ENCODE data around the gene CPEB3. TPM values are rescaled to one million over a fixed set of nuclear protein-coding genes. Genes with fewer than 3 reads are reported as not detected.

Gene CPEB3
- total RNA-seq, 2 experiments from 2014 or later, result 1.2 to 1.3 TPM

- peaks cover 3% of the 10 kb centered on the region for H3K36me3 ChIP-seq (ENCODE audit: insufficient read depth, low read length)
- H3K27ac Mint-ChIP-seq, result no peak overlapping the region
- H3K4me1 Mint-ChIP-seq (ENCODE audit: low read depth), result no peaks in the 10 kb centered on the region
- no peaks in the 10 kb centered on the region for H3K27me3 Mint-ChIP-seq
- CTCF ChIA-PET, result interaction anchor here (0.6 kb wide), 1 partner anchor 527 kb away, joined by 3 read pairs; no protein-coding TSS in a partner anchor
- no peak overlapping the region for H3K4me3 Mint-ChIP-seq
- no peaks in the 10 kb centered on the region for H3K36me3 Mint-ChIP-seq (ENCODE audit: low read depth)
- TF ChIP-seq CTCF (IDR thresholded peaks at IDR 0.05), result no peak
- intact Hi-C loops (cut with DNase I, micrococcal nuclease), result no loop called here
- no peaks in the 10 kb centered on the region for H3K4me1 ChIP-seq (ENCODE audit: insufficient read depth, low read length)
- ATAC-seq (ENCODE audit: poor library complexity) (no peak), DNase-seq (no peak)
- no peaks in the 10 kb centered on the region for H3K9me3 Mint-ChIP-seq
- H3K27ac ChIP-seq (ENCODE audit: low read depth in 1 of 2, low read length in 2 of 2), result no peak overlapping the region
- H3K9me3 ChIP-seq (ENCODE audit: control insufficient read depth in 1 of 2, insufficient read depth in 1 of 2, low read length in 2 of 2), result no peaks in the 10 kb centered on the region
- no peak overlapping the region for H3K4me3 ChIP-seq (ENCODE audit: low read length)
- H3K27me3 ChIP-seq (ENCODE audit: control insufficient read depth in 1 of 2, insufficient read depth in 2 of 2, low read length in 2 of 2), result no peaks in the 10 kb centered on the region
- POLR2A ChIA-PET, result no interaction called here
These were observed 180.7 kb downstream of the CPEB3 start for GRCh38 chr10:92110039-92110794.

DNA sequence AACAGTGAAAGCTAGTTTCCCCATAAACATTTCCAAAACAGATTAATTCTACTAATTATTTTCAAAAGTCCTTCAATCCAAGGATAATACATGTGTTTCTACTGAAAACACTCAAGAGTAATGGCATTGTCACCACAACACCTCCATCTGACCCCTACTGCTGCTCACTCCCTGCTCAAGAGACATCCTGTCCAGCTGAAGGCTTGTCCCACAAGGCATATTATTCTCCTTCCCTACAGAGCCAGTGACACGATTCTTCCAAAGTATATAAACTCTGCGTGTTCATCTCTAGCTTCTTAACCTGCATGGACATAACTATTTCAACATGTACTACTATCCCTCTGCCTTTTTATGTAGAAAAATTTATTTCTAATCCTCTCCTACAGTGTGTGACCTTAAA, 182.1 kb downstream of the CPEB3 start:
- intact Hi-C loops (cut with DNase I, micrococcal nuclease), result no loop called here
- H3K27ac Mint-ChIP-seq, result no peak overlapping the region
- DNase-seq (no peak), ATAC-seq (ENCODE audit: poor library complexity) (no peak)
- H3K4me3 Mint-ChIP-seq, result no peak overlapping the region
- Histone ChIP-seq H3K4me3 (ENCODE audit: low read length) (no peak overlapping the region), H3K27me3 (ENCODE audit: control insufficient read depth in 1 of 2, insufficient read depth in 2 of 2, low read length in 2 of 2) (no peaks in the 10 kb centered on the region), H3K9me3 (ENCODE audit: control insufficient read depth in 1 of 2, insufficient read depth in 1 of 2, low read length in 2 of 2) (no peaks in the 10 kb centered on the region), H3K36me3 (ENCODE audit: insufficient read depth, low read length) (peaks cover 3% of the 10 kb centered on the region), H3K4me1 (ENCODE audit: insufficient read depth, low read length) (no peaks in the 10 kb centered on the region), H3K27ac (ENCODE audit: low read depth in 1 of 2, low read length in 2 of 2) (no peak overlapping the region)
- no peaks in the 10 kb centered on the region for H3K36me3 Mint-ChIP-seq (ENCODE audit: low read depth)
- no peaks in the 10 kb centered on the region for H3K4me1 Mint-ChIP-seq (ENCODE audit: low read depth)
- CTCF ChIA-PET, result interaction anchor here (0.9 kb wide), 1 partner anchor 13 kb away, joined by 3 read pairs; no protein-coding TSS in a partner anchor
- POLR2A ChIA-PET, result interaction anchor here (0.6 kb wide), 1 partner anchor 1114 kb away, joined by 3 read pairs; no protein-coding TSS in a partner anchor
- H3K9me3 Mint-ChIP-seq, result no peaks in the 10 kb centered on the region
- no peaks in the 10 kb centered on the region for H3K27me3 Mint-ChIP-seq
- no peak for TF ChIP-seq CTCF (IDR thresholded peaks at IDR 0.05)

- H3K27me3 Mint-ChIP-seq, result no peaks in the 10 kb centered on the region
- intact Hi-C loops (cut with DNase I, micrococcal nuclease), result no loop called here
- no peak overlapping the region for H3K4me3 ChIP-seq (ENCODE audit: low read length)
- no peak overlapping the region for H3K27ac Mint-ChIP-seq
- no peaks in the 10 kb centered on the region for H3K4me1 ChIP-seq (ENCODE audit: insufficient read depth, low read length)
- H3K9me3 ChIP-seq (ENCODE audit: control insufficient read depth in 1 of 2, insufficient read depth in 1 of 2, low read length in 2 of 2), result no peaks in the 10 kb centered on the region
- ChIA-PET POLR2A (no interaction called here), CTCF (interaction anchor here (0.9 kb wide), 1 partner anchor 13 kb away, joined by 3 read pairs; no protein-coding TSS in a partner anchor)
- H3K36me3 ChIP-seq (ENCODE audit: insufficient read depth, low read length), result peaks cover 3% of the 10 kb centered on the region
- no peaks in the 10 kb centered on the region for H3K4me1 Mint-ChIP-seq (ENCODE audit: low read depth)
- no peaks in the 10 kb centered on the region for H3K9me3 Mint-ChIP-seq
- ATAC-seq (ENCODE audit: poor library complexity), result no peak
- no peak for TF ChIP-seq CTCF (IDR thresholded peaks at IDR 0.05)
- DNase-seq, result no peak
- no peak overlapping the region for H3K4me3 Mint-ChIP-seq
- H3K27ac ChIP-seq (ENCODE audit: low read depth in 1 of 2, low read length in 2 of 2), result no peak overlapping the region
- H3K36me3 Mint-ChIP-seq (ENCODE audit: low read depth), result no peaks in the 10 kb centered on the region
- no peaks in the 10 kb centered on the region for H3K27me3 ChIP-seq (ENCODE audit: control insufficient read depth in 1 of 2, insufficient read depth in 2 of 2, low read length in 2 of 2)
These were observed 182.8 kb downstream of the CPEB3 start for GRCh38 chr10:92108120-92108519.
